Skeletal muscle tissue (tissue), 4 donors: ENCODE data around the gene KLHL29. TPM values are rescaled to one million over a fixed set of nuclear protein-coding genes. Genes with fewer than 3 reads are reported as not detected.

Source experiments
- H3K27ac ChIP-seq: one replicate; pipeline ENCODE4 v1.7.0; 2013; ENCODE audit warnings: mild to moderate bottlenecking, low read depth, low read length, inconsistent platforms
- H3K27me3 ChIP-seq, 3 donors: one replicate each; pipeline ENCODE4 v1.7.0; 2013; ENCODE audit warnings: low read length in 3 of 3; ENCODE audit not compliant: control insufficient read depth in 3 of 3, insufficient read depth in 3 of 3
- H3K36me3 ChIP-seq, 3 donors: one replicate each; pipeline ENCODE4 v1.7.0; 2013; ENCODE audit warnings: low read length in 3 of 3; ENCODE audit not compliant: control insufficient read depth in 3 of 3, insufficient read depth in 3 of 3
- H3K4me1 ChIP-seq, 3 donors: one replicate each; pipeline ENCODE4 v1.7.0; 2013; ENCODE audit warnings: low read length in 3 of 3, mild to moderate bottlenecking in 3 of 3; ENCODE audit not compliant: control insufficient read depth in 3 of 3, insufficient read depth in 3 of 3
- H3K4me3 ChIP-seq, 3 donors: one replicate each; pipeline ENCODE4 v1.7.0; 2013; ENCODE audit warnings: low read length in 3 of 3
- H3K9ac ChIP-seq, 3 donors: one replicate each; pipeline ENCODE4 v1.7.0; 2013; ENCODE audit warnings: low read length in 3 of 3, mild to moderate bottlenecking in 3 of 3, moderate library complexity in 2 of 3, low read depth in 1 of 3
- H3K9me3 ChIP-seq, 3 donors: one replicate each; pipeline ENCODE4 v1.7.0; 2013; ENCODE audit warnings: low read length in 3 of 3; ENCODE audit not compliant: control insufficient read depth in 3 of 3
- total RNA-seq: library from RNA; depleted of rRNA; stranded (reverse); fragments of >200 nt; gene quantifications from one replicate; pipeline ENCODE4 v1.2.3, GENCODE V29; 2014
- donor health status: Osteomylitis.

The KLHL29 gene
- total RNA-seq, 1 donor from 2014 or later, result 3.7 TPM

DNA sequence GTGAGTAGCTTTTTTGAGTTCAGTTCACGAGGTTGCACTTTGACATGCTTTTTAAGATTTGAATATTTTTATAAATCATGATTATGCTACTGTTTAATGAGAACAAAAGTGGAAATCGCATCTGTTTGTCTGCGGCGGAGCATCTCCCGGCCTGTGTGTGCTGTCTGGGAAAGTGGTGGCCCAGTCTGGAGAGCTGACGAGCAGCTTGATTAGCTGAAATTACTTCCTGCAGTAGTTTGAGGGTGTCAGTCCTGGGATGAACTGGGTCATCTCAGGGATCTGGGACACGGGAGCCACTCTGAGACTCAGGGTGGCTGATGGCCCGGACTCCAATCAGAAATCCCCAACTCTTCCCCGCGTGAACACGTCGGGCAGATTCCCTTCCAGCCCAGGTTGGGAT lies 115.9 kb downstream of the KLHL29 start:
- Histone ChIP-seq H3K36me3 (no peaks in the 10 kb centered on the region), H3K4me3 (no peak overlapping the region), H3K4me1 (peaks cover 25 to 27% (median 26%) of the 10 kb centered on the region in 3 donors), H3K9ac (no peak overlapping the region), H3K9me3 (no peaks in the 10 kb centered on the region), H3K27me3 (no peaks in the 10 kb centered on the region), H3K27ac (no peak overlapping the region)

DNA sequence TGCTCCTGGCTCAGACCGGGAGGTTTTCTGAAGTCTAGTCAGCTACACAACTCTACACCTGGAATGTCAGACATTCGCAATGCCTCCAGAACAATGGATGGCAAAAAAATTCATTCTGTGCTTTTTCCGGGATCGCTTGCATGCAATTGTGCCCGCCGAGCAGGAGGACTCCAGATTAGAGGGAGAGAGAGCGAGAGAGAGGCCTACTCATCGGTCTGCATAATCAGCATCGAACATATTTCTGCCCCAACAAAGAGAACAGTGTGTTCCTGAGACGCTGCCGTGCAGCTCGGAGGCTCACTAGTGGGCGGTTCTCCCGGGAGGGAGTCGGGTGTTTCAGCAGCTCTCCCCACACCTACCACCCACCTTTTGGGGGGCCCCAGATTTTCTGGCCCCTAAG lies 117.1 kb downstream of the KLHL29 start:
- Histone ChIP-seq H3K9ac (no peak overlapping the region), H3K36me3 (no peaks in the 10 kb centered on the region), H3K4me1 (peaks cover 26 to 31% (median 30%) of the 10 kb centered on the region in 3 donors), H3K27ac (no peak overlapping the region), H3K4me3 (no peak overlapping the region), H3K9me3 (no peaks in the 10 kb centered on the region), H3K27me3 (no peaks in the 10 kb centered on the region)

- no peak overlapping the region for H3K9ac ChIP-seq
- peaks cover 22 to 28% (median 26%) of the 10 kb centered on the region in 3 donors for H3K4me1 ChIP-seq
- no peak overlapping the region for H3K27ac ChIP-seq
- H3K36me3 ChIP-seq, result no peaks in the 10 kb centered on the region
- H3K27me3 ChIP-seq, result no peaks in the 10 kb centered on the region
- H3K9me3 ChIP-seq, result no peaks in the 10 kb centered on the region
- H3K4me3 ChIP-seq, result no peak overlapping the region
These were observed 118.1 kb downstream of the KLHL29 start for GRCh38 chr2:23503097-23503496.

GRCh38 chr2:23503682-23504081 lies 118.7 kb downstream of the KLHL29 start:
- no peaks in the 10 kb centered on the region for H3K9me3 ChIP-seq
- H3K36me3 ChIP-seq, result no peaks in the 10 kb centered on the region
- no peaks in the 10 kb centered on the region for H3K27me3 ChIP-seq
- H3K27ac ChIP-seq, result no peak overlapping the region
- H3K9ac ChIP-seq, result no peak overlapping the region
- peaks cover 22 to 27% (median 26%) of the 10 kb centered on the region in 3 donors for H3K4me1 ChIP-seq
- H3K4me3 ChIP-seq, result no peak overlapping the region

DNA sequence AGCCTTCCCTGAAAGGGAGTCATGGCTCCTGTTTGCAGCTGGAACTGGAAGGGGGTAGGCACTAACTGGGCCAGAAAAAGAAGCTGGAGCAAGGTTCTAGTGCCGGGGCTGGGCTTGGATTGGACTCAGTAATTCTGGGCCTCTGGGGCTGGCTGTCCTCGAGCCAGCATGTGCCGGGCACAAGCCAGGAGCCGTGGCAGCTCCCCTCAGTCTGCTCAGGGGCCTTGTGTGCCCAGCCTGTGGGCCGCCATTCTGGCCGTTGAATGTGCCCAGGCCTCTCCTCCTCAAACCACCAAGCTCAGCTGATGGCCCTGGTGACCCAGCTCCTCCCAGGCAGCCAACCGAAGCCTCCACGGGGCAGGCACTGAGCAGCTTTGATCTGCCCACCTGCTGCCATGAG lies 119.6 kb downstream of the KLHL29 start:
- Histone ChIP-seq H3K4me1 (peaks cover 18 to 22% (median 18%) of the 10 kb centered on the region in 3 donors), H3K9ac (no peak overlapping the region), H3K36me3 (no peaks in the 10 kb centered on the region), H3K27ac (no peak overlapping the region), H3K9me3 (no peaks in the 10 kb centered on the region), H3K27me3 (no peaks in the 10 kb centered on the region), H3K4me3 (no peak overlapping the region)

GRCh38 chr2:23505218-23505983 lies 120.4 kb downstream of the KLHL29 start:
- H3K9ac ChIP-seq, result no peak overlapping the region
- no peaks in the 10 kb centered on the region for H3K36me3 ChIP-seq
- H3K27ac ChIP-seq, result no peak overlapping the region
- no peaks in the 10 kb centered on the region for H3K27me3 ChIP-seq
- H3K9me3 ChIP-seq, result no peaks in the 10 kb centered on the region
- no peak overlapping the region for H3K4me3 ChIP-seq
- peaks cover 13 to 22% (median 15%) of the 10 kb centered on the region in 3 donors for H3K4me1 ChIP-seq

GRCh38 chr2:23505984-23506380 lies 121.0 kb downstream of the KLHL29 start:
- H3K4me1 ChIP-seq, result peaks cover 13 to 20% (median 15%) of the 10 kb centered on the region in 3 donors
- H3K4me3 ChIP-seq, result no peak overlapping the region
- no peaks in the 10 kb centered on the region for H3K27me3 ChIP-seq
- no peaks in the 10 kb centered on the region for H3K36me3 ChIP-seq
- no peak overlapping the region for H3K27ac ChIP-seq
- H3K9ac ChIP-seq, result no peak overlapping the region
- H3K9me3 ChIP-seq, result no peaks in the 10 kb centered on the region

DNA sequence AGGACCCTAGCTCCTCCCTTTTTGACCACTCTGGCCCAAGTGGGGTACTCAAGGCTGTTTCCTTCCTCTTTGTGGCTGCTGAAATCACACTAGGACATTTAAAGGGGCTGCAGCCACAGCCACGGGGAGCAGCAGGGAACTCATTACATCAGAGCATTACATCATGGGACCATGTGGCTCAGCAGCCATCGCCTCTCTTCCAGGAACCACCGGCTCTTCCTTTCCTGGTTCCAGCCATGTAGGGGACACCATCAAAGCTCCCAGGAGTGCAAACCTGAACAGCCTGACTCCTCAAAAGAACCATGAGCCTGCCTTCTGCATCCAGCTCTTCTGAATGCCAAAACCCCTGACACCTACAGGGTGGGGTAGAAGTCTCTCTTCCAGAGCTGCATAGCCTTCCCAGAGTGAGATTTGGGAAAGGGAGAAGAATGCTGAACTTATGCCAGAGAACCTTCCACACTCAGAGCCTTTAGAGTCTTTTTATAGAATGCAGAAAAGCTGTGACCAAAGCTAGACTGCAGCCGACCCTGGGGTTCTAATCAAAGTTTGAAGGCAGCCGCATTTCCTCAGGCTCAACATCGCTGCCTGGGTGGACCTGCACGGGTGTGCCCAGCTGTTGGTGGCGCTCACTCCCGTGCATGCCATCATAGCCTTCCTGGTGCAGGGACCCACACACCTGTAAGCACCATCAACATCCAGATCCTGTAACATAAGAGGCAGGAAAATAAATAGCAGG lies 121.7 kb downstream of the KLHL29 start:
- Histone ChIP-seq H3K27me3 (no peaks in the 10 kb centered on the region), H3K36me3 (no peaks in the 10 kb centered on the region), H3K9me3 (no peaks in the 10 kb centered on the region), H3K27ac (no peak overlapping the region), H3K4me1 (peaks cover 13 to 20% (median 15%) of the 10 kb centered on the region in 3 donors), H3K4me3 (no peak overlapping the region), H3K9ac (no peak overlapping the region)

DNA sequence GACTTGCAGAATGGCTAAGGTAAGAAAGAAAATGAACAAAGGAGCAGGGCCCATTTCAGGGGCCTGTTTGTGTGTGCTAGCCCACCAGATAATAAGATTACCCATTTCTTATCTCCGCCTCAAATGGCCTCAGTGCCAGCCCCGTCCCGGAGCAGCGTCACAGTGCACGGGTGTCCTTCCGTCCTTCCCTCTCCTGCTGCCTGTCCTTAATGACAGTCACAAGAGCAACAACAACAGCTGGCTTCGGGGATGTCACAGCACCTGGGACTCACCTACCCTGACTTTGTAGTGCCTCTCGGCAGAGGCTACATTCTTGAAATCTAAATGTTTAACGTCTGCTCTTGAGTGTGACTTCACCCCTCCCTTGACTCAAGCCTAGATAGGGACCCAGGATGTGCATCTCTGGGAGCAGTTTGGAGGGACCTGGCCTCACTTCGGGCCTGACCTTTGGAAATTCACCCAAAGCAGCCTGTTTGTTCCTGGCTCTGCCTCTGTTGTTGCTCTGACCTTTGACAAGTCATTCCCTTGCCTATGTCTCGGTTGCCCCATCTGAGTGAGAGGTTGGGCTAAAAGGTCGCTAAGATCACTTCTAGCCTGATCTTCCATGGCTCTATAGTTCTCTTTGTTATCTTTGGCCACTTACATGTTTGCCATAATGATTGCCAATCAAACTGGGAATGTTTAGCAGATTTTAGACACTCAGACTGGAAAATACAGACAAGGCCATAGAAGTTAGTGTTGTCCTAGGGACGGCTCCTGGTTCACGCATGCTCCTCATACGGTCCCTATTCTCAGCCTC lies 122.5 kb downstream of the KLHL29 start:
- no peaks in the 10 kb centered on the region for H3K9me3 ChIP-seq
- no peak overlapping the region for H3K9ac ChIP-seq
- no peak overlapping the region for H3K4me3 ChIP-seq
- H3K36me3 ChIP-seq, result no peaks in the 10 kb centered on the region
- H3K4me1 ChIP-seq, result peaks cover 13 to 17% (median 15%) of the 10 kb centered on the region in 3 donors
- no peak overlapping the region for H3K27ac ChIP-seq
- H3K27me3 ChIP-seq, result no peaks in the 10 kb centered on the region

- Histone ChIP-seq H3K9ac (no peak overlapping the region), H3K36me3 (no peaks in the 10 kb centered on the region), H3K9me3 (no peaks in the 10 kb centered on the region), H3K4me3 (no peak overlapping the region), H3K4me1 (peaks cover 13 to 19% (median 18%) of the 10 kb centered on the region in 3 donors), H3K27ac (no peak overlapping the region), H3K27me3 (no peaks in the 10 kb centered on the region)
These were observed 123.0 kb downstream of the KLHL29 start for GRCh38 chr2:23508066-23508390.
